GM19452 (cell line): Measurements from ENCODE around the gene CGN.

Experiments used
- ATAC-seq: cut with Tn5 transposase; IDR thresholded peaks from one replicate; pipeline ENCODE4 v1.9.1; 2021; ENCODE audit not compliant: unreplicated experiment

Gene CGN

DNA sequence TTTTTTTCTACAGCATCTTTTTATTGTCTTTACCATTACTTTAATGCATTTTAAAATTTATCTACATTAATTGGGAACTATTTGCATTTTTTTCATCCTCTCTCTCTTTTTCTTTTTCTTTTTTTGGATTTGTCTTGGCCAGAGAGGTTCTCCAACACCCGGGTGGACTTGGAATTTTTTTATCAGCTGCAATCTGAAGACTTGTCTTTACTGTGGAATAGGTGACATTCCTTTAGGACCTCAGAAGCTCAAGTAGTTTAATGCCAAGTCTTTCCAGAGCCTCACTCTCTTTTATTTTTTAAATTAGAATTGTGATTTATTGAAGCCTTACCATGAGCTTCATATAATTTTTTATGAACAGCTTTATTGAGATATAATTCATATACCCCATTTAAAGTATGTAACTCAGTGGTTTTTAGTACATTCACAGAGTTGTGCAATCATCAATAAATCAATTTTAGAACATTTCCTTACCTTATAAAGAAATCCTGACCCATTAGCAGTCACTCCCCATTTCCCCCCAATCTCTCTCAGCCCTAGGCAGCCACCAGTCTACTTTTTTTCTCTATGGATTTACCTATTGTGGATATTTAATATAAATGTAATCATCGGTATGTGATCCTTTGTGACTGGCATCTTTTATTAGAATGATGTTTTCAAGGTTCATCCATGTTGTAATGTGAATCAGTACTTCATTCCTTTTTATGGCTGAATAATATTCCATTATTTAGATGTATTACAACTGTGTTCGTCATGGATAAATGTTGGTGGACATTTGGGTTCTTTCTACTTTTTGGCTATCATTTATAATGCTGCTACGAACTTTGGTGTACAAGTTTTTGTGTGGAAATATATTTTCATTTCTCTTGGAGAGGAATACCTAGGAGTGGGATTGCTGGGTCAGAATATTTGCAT, 35.1 kb downstream of the CGN start:
- no peak for ATAC-seq

- ATAC-seq, result no peak
These were observed 36.1 kb downstream of the CGN start for GRCh38 chr1:151547119-151547899.

DNA sequence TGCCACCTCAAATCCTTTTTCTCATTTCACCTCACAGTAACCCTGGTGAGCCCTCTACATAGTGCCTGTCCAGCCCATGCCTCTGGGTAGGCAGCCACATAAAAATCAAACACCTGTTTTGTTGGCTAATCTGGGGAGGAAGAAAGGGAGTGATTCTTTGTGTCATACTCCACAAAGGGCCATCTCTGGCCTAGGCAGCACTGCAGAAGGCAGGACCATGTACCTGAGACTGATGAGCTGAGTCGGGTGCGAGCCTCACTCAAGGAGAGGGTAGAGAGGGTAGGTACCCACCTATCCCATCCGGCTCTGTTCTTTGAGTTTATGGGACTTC, 36.7 kb downstream of the CGN start:
- no peak for ATAC-seq

- no peak for ATAC-seq
These were observed 38.0 kb downstream of the CGN start for GRCh38 chr1:151549199-151549598.

- ATAC-seq, result no peak
These were observed 42.5 kb downstream of the CGN start for GRCh38 chr1:151553659-151554058.

DNA sequence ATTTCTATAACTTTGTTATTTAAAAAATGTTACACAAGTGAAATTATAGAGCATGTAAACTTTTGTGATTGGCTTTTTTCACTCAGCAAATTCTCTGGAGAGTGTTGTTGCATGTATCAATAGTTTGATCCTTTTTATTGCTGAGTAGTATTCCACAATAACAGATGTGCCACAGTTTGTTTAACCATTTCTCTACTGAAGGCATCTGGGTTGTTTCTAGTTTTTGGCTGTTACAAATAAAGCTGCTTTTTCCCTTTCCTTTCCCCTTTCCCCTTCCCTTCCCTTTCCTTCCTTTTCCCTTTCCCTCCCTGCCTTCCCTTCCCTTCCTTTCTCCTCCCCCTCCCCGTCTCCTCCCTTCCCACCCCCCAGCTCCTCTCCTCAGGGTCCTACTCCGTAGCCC, 44.9 kb downstream of the CGN start:
- ATAC-seq, result no peak

GRCh38 chr1:151562661-151563060, 51.5 kb downstream of the CGN start:
- no peak for ATAC-seq

GRCh38 chr1:151563376-151563775, 52.2 kb downstream of the CGN start:
- no peak for ATAC-seq

- no peak for ATAC-seq
These were observed 54.5 kb downstream of the CGN start for GRCh38 chr1:151565502-151566189.

GRCh38 chr1:151568626-151569088, 57.5 kb downstream of the CGN start:
- no peak for ATAC-seq

GRCh38 chr1:151570819-151571218, 59.6 kb downstream of the CGN start:
- no peak for ATAC-seq

GRCh38 chr1:151574575-151575529, 63.7 kb downstream of the CGN start:
- no peak for ATAC-seq

GRCh38 chr1:151577173-151577572, 66.0 kb downstream of the CGN start:
- ATAC-seq, result no peak

- ATAC-seq, result no peak
These were observed 67.8 kb downstream of the CGN start for GRCh38 chr1:151578941-151579340.

DNA sequence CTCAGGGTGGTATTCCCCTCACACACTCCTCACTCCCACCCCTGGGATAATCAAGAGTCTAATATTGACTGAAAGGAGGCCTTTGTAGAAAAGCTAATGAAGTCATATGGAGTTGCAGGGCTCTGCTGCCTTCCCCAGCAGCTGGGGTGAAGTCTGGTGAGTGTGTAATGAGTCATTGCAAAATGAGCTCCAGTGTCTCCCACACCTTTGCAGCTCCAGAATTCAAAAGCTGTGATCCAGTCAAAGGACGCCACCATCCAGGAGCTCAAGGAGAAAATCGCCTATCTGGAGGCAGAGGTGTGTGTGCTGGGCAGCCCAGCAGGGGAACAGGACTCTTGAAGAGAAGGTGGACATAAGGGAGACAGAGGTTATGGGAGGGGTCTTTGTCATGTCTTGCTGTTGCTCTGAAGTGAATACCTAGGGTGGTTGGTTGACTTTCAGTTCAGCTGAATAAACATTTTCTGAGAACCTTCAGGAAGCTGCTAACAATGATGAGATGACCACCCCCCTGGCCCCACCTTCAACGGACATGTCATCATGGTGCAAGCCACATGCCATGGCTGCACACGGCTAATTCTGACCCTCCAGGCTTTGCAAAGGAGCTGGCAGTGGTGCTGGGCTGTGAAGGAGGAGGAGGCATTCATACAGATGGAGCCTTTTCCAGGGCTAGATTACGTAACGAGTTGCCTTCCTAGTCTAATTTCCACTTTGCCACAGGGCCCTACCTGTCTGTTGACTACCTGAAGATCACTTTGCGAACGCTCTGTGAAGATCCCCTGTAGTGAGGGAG, 68.4 kb downstream of the CGN start:
- no peak for ATAC-seq

GRCh38 chr1:151581451-151581850, 70.3 kb downstream of the CGN start:
- ATAC-seq, result no peak

- no peak for ATAC-seq
These were observed 70.7 kb downstream of the CGN start for GRCh38 chr1:151581921-151582320.

GRCh38 chr1:151583796-151584195, 72.6 kb downstream of the CGN start:
- ATAC-seq, result no peak

- no peak for ATAC-seq
These were observed 73.1 kb downstream of the CGN start for GRCh38 chr1:151584278-151584677.

DNA sequence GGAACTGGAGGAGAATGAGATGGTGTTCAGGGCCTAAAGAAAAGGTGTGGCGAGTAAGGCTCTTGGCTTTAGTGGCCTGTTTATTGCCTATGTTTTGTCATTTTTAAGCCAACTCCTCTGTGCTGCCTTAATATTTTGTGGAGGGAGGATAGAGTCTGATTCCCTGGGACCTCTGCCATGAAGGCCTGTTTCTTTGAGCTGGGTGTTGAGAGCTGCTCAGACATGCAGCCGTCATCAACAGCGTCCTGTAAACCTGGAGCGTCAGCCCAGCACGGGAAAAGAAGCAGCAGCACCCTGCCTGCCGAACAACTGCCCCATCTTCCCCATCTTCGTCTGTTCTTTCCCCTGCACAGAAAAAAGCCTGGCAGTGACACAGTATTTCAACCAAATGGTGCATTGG, 73.6 kb downstream of the CGN start:
- no peak for ATAC-seq
